Neural progenitor cell (in vitro differentiated cells): ENCODE data around the gene SPEF2.

Experiments used
- CTCF ChIP-seq: fragments of 200-600 bp; sonication (generic); IDR thresholded peaks from 2 replicates; pipeline ENCODE4 v1.5.1; 2017; ENCODE audit warnings: antibody characterized with exemption, mild to moderate bottlenecking
- EZH2 ChIP-seq: fragments of 200-600 bp; sonication (generic); IDR thresholded peaks from 2 replicates; pipeline ENCODE4 v1.6.1; 2017; ENCODE audit warnings: antibody characterized with exemption, mild to moderate bottlenecking, moderate library complexity
- EZH2phosphoT487 ChIP-seq: fragments of 200-600 bp; sonication (generic); IDR thresholded peaks from 2 replicates; pipeline ENCODE4 v1.6.1; 2017; ENCODE audit warnings: antibody characterized with exemption

GRCh38 chr5:35810601-35811000 lies 192.9 kb downstream of the SPEF2 start:
- TF ChIP-seq CTCF: no peak
- TF ChIP-seq EZH2: no peak
- no peak for TF ChIP-seq EZH2phosphoT487
